DOHH2 (cell line): ENCODE data around the gene CPNE1.

Experiments
- H3F3A ChIP-seq: fragments of 200-600 bp; sonication (generic), shearing (Covaris generic); 2 replicates; pipeline ENCODE4 v1.6.0; 2016; ENCODE audit warnings: antibody characterized with exemption, mild to moderate bottlenecking; ENCODE audit not compliant: control insufficient read depth, insufficient read depth
- H3K27ac ChIP-seq: fragments of 200-600 bp; sonication (generic); 2 replicates; pipeline ENCODE4 v1.5.1; 2014; ENCODE audit warnings: low read depth, mild to moderate bottlenecking, low read length, moderate library complexity
- H3K27me3 ChIP-seq: fragments of 200-600 bp; sonication (generic); 2 replicates; pipeline ENCODE4 v1.6.1; 2014; ENCODE audit warnings: mild to moderate bottlenecking, low read length, mixed read lengths; ENCODE audit not compliant: control insufficient read depth
- H3K36me3 ChIP-seq: fragments of 200-600 bp; sonication (generic); 2 replicates; pipeline ENCODE4 v1.6.1; 2014; ENCODE audit warnings: mild to moderate bottlenecking, low read length, moderate library complexity, mixed read lengths; ENCODE audit not compliant: control insufficient read depth
- H3K4me1 ChIP-seq: fragments of 200-600 bp; sonication (generic); 2 replicates; pipeline ENCODE4 v1.6.1; 2014; ENCODE audit warnings: mild to moderate bottlenecking, low read length, mixed read lengths; ENCODE audit not compliant: control insufficient read depth
- H3K4me2 ChIP-seq: fragments of 200-600 bp; sonication (generic); 2 replicates; pipeline ENCODE4 v1.6.0; 2014; ENCODE audit warnings: mild to moderate bottlenecking, low read length, moderate library complexity
- H3K4me3 ChIP-seq: fragments of 200-600 bp; sonication (generic); 2 replicates; pipeline ENCODE4 v1.5.1; 2014; ENCODE audit warnings: mild to moderate bottlenecking, low read length, mixed read lengths
- H3K79me2 ChIP-seq: fragments of 200-600 bp; sonication (generic); 2 replicates; pipeline ENCODE4 v1.6.1; 2014; ENCODE audit warnings: mild to moderate bottlenecking, low read length, mixed read lengths; ENCODE audit not compliant: control insufficient read depth
- H3K9me2 ChIP-seq: fragments of 200-600 bp; sonication (generic); replicated peaks from 2 replicates; pipeline ENCODE4 v1.6.1; 2014; ENCODE audit warnings: mild to moderate bottlenecking, low read length, mixed read lengths; ENCODE audit not compliant: control insufficient read depth
- H3K9me3 ChIP-seq: fragments of 200-600 bp; sonication (generic); 2 replicates; pipeline ENCODE4 v1.6.1; 2014; ENCODE audit warnings: antibody characterized with exemption, low read length, mixed read lengths; ENCODE audit not compliant: control insufficient read depth, insufficient read depth
- H4K20me1 ChIP-seq: fragments of 200-600 bp; sonication (generic); 2 replicates; pipeline ENCODE4 v1.6.0; 2014; ENCODE audit warnings: low read depth, mild to moderate bottlenecking, antibody characterized with exemption, low read length, moderate library complexity; ENCODE audit not compliant: control insufficient read depth, insufficient read depth
- EZH2phosphoT487 ChIP-seq: fragments of 200-600 bp; sonication (generic); IDR thresholded peaks from 2 replicates; pipeline ENCODE4 v1.6.1; 2017; ENCODE audit warnings: borderline replicate concordance, mild to moderate bottlenecking, antibody characterized with exemption, low read length, moderate library complexity, mixed read lengths
- TF ChIP-seq, protein P1 (sequence below): fragments of 200-600 bp; sonication (generic); IDR thresholded peaks from one replicate; pipeline ENCODE4 v1.5.1; 2014; ENCODE audit warnings: antibody characterized with exemption, mild to moderate bottlenecking, low read depth, low read length; ENCODE audit not compliant: poor library complexity, severe bottlenecking

CPNE1 gene

DNA sequence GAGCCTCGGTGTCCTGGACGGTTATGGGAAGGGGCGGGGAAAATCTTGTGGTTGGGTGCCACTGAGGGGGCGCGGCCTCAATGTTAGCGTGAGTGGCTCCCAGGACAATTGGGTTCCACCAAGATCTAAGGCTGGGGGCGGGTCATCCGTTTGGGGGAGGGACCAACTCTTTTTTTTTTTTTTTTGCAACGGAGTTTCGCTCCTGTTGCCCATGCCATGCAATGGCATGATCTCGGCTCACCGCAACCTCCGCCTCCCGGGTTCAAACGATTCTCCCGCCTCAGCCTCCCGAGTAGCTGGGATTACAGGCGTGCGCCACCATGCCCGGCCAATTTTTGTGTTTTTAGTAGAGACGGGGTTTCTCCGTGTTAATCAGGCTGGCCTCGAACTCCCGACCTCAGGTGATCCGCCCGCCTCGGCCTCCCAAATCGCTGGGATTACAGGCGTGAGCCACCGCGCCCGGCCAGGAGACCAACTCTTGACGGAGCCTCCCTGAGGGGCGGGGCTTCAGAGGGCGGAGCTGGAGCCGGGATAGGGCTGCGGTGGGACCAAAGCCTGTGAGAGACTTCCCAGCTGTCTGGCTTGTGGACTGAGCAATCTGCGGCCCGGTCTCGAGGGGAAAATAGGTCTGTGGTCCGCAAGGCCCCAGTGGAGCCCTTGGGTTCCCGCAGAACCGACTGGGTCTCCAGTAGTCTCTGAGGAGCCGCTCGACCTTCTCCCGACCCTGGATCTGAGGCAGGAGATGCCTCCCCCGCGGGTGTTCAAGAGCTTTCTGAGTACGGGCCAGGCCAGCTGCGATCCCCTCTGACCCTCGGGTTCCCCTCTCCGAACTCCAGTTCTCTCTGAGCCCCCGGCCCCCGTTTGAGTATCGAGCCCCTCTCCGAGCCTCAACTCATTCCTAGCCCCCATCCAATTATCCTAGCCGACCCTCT lies 48.0 kb downstream of the CPNE1 start:
- Histone ChIP-seq H3K27ac (peak overlapping the region; percentile 18), H3K4me3 (peak overlapping the region; percentile 70), H3K36me3 (peaks cover 8% of the 10 kb centered on the region; the same call in 1 of the 2 replicates), H4K20me1 (no peaks in the 10 kb centered on the region), H3K9me3 (no peaks in the 10 kb centered on the region), H3K79me2 (no peaks in the 10 kb centered on the region), H3F3A (peaks cover 10% of the 10 kb centered on the region), H3K9me2 (no peaks in the 10 kb centered on the region), H3K27me3 (peaks cover 9% of the 10 kb centered on the region; the same call in 1 of the 2 replicates), H3K4me1 (peaks cover 61% of the 10 kb centered on the region), H3K4me2 (peak overlapping the region; percentile 77)
- TF ChIP-seq, protein P1, sequence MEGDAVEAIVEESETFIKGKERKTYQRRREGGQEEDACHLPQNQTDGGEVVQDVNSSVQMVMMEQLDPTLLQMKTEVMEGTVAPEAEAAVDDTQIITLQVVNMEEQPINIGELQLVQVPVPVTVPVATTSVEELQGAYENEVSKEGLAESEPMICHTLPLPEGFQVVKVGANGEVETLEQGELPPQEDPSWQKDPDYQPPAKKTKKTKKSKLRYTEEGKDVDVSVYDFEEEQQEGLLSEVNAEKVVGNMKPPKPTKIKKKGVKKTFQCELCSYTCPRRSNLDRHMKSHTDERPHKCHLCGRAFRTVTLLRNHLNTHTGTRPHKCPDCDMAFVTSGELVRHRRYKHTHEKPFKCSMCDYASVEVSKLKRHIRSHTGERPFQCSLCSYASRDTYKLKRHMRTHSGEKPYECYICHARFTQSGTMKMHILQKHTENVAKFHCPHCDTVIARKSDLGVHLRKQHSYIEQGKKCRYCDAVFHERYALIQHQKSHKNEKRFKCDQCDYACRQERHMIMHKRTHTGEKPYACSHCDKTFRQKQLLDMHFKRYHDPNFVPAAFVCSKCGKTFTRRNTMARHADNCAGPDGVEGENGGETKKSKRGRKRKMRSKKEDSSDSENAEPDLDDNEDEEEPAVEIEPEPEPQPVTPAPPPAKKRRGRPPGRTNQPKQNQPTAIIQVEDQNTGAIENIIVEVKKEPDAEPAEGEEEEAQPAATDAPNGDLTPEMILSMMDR: no peak
- no peak for TF ChIP-seq EZH2phosphoT487

DNA sequence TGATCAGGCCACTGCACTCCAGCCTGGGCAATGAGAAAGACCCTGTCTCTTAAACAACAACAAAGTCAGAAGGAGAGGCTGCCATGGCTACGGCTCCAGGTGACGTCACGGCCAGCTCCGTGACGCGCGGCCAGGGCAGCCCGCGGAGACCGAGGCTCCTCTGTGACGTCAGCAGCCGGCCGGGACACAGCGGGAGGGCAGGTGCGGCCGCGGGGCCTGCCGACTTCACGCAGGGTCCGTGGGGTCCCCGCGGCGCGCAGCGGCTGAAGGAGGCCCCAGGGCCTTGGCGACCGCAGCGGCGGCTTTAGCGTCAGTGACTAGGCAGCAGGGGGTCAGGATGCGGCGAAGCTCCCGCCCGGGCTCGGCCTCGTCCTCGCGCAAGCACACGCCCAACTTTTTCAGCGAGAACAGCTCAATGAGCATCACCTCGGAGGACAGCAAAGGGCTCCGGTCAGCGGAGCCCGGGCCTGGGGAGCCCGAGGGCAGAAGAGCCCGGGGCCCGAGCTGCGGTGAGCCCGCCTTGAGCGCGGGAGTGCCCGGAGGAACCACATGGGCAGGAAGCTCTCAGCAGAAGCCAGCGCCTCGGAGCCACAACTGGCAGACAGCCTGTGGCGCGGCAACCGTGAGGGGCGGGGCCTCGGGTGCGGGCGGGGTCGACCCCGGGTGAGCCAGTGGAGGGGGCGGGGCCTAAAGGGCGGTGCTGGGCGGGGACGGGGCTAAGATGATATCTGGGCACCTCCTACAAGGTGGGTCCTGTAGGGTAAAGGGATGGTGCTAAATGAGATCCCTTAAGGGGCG lies 48.8 kb downstream of the CPNE1 start, which contains the start of gene SPAG4:
Gene SPAG4 (plus strand): TSS at position 163 of the 798 bp plus-strand sequence. CDS start 175 bp downstream, at position 338.
- TF ChIP-seq EZH2phosphoT487: no peak
- TF ChIP-seq, protein P1: no peak
- Histone ChIP-seq H3F3A (peaks cover 7% of the 10 kb centered on the region), H4K20me1 (no peaks in the 10 kb centered on the region), H3K79me2 (no peaks in the 10 kb centered on the region), H3K36me3 (no peaks in the 10 kb centered on the region), H3K9me3 (no peaks in the 10 kb centered on the region), H3K27ac (peak within 1 kb of the TSS; percentile 59), H3K4me1 (peaks cover 70% of the 10 kb centered on the region), H3K27me3 (peaks cover 9% of the 10 kb centered on the region; the same call in 1 of the 2 replicates), H3K4me3 (peak within 1 kb of the TSS; percentile 73), H3K9me2 (no peaks in the 10 kb centered on the region), H3K4me2 (peak within 1 kb of the TSS; percentile 77)

DNA sequence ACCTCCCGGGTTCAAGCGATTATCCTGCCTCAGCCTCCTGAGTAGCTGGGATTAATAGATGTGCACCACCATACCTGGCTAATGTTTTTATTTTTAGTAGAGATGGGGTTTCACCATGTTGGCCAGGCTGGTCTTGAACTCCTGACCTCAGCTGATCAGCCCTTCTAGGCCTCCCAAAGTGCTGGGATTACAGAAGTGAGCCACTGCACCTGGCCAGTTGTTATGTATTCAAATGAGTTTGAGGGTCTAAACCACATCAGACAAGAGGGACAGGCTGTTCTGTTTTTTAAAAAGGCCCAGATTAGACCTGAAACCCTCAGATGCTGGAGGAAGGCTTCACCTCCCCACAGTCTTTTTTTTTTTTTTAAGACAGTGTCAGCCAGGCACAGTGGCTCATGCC lies 53.2 kb downstream of the CPNE1 start:
- H3K4me1 ChIP-seq: peaks cover 42% of the 10 kb centered on the region
- TF ChIP-seq, protein P1: no peak
- no peak for TF ChIP-seq EZH2phosphoT487
- peak overlapping the region; percentile 56 for H3K27ac ChIP-seq
- no peaks in the 10 kb centered on the region for H4K20me1 ChIP-seq
- H3K4me2 ChIP-seq: peak overlapping the region; percentile 43
- no peaks in the 10 kb centered on the region for H3K79me2 ChIP-seq
- no peaks in the 10 kb centered on the region for H3K36me3 ChIP-seq
- no peaks in the 10 kb centered on the region for H3F3A ChIP-seq
- peak overlapping the region; percentile 29; the same call in 1 of the 2 replicates for H3K4me3 ChIP-seq
- H3K9me3 ChIP-seq: no peaks in the 10 kb centered on the region
- H3K9me2 ChIP-seq: no peaks in the 10 kb centered on the region
- H3K27me3 ChIP-seq: no peaks in the 10 kb centered on the region
